OCI-LY3 (cell line): ENCODE results near the gene BMAL1.

ENCODE experiments used
- H2AFZ ChIP-seq: fragments of 200-600, 300-600 bp; shearing (Covaris generic); 2 replicates; pipeline ENCODE4 v1.6.0; 2014; ENCODE audit warnings: antibody characterized with exemption, low read depth, low read length
- H3K27ac ChIP-seq: fragments of 200-600, 300-600 bp; sonication (generic); 2 replicates; pipeline ENCODE4 v1.5.1; 2014; ENCODE audit warnings: mild to moderate bottlenecking, low read length, moderate library complexity, mixed read lengths
- H3K27me3 ChIP-seq: fragments of 200-600, 300-600 bp; sonication (generic); 2 replicates; pipeline ENCODE4 v1.6.1; 2014; ENCODE audit warnings: low read depth, low read length, mixed read lengths
- H3K36me3 ChIP-seq: fragments of 200-600, 300-600 bp; sonication (generic); replicated peaks from 2 replicates; pipeline ENCODE3; 2014; ENCODE audit warnings: low read depth, low read length, mixed read lengths
- H3K4me1 ChIP-seq: fragments of 300-600, 200-600 bp; sonication (generic); 2 replicates; pipeline ENCODE4 v1.6.1; 2014; ENCODE audit warnings: low read length, mixed read lengths
- H3K4me2 ChIP-seq: fragments of 200-600, 300-600 bp; sonication (generic); 2 replicates; pipeline ENCODE4 v1.6.1; 2014; ENCODE audit warnings: low read length, mixed read lengths
- H3K4me3 ChIP-seq: fragments of 300-600, 200-600 bp; sonication (generic); 2 replicates; pipeline ENCODE4 v1.5.1; 2014; ENCODE audit warnings: antibody characterized with exemption, mild to moderate bottlenecking, low read length, moderate library complexity
- H3K79me2 ChIP-seq: fragments of 300-600, 200-600 bp; shearing (Covaris generic); 2 replicates; pipeline ENCODE4 v1.6.1; 2014; ENCODE audit warnings: mild to moderate bottlenecking, low read length, mixed read lengths
- H3K9ac ChIP-seq: fragments of 300-600, 200-600 bp; shearing (Covaris generic); 2 replicates; pipeline ENCODE4 v1.6.0; 2014; ENCODE audit warnings: mild to moderate bottlenecking, low read length, moderate library complexity
- H3K9me3 ChIP-seq: fragments of 200-600, 300-600 bp; shearing (Covaris generic); 2 replicates; pipeline ENCODE4 v1.6.1; 2014; ENCODE audit warnings: low read length, mixed read lengths; ENCODE audit not compliant: insufficient read depth
- H4K20me1 ChIP-seq: fragments of 200-600, 300-600 bp; sonication (generic); 2 replicates; pipeline ENCODE4 v1.6.1; 2016; ENCODE audit warnings: low read length, mixed read lengths; ENCODE audit not compliant: insufficient read depth
- EZH2phosphoT487 ChIP-seq: fragments of 200-600 bp; shearing (Covaris generic); IDR thresholded peaks from 2 replicates; pipeline ENCODE4 v1.6.1; 2018; ENCODE audit warnings: antibody characterized with exemption, mixed run types, low read depth
- TF ChIP-seq, protein P1 (sequence below): fragments of 200-600, 300-600 bp; sonication (generic); IDR thresholded peaks from 2 replicates; pipeline ENCODE4 v1.5.1; 2014; ENCODE audit warnings: antibody characterized with exemption, low read length, low read depth

The BMAL1 gene

GRCh38 chr11:13302420-13302958 is 24.9 kb downstream of the BMAL1 start:
- H3K36me3 ChIP-seq = no peaks in the 10 kb centered on the region
- H3K27me3 ChIP-seq = no peaks in the 10 kb centered on the region
- H3K4me1 ChIP-seq = peaks cover 7% of the 10 kb centered on the region; the same call in 1 of the 2 replicates
- H3K4me3 ChIP-seq = no peak overlapping the region
- no peak overlapping the region for H3K9ac ChIP-seq
- H2AFZ ChIP-seq = no peak overlapping the region
- no peaks in the 10 kb centered on the region for H3K79me2 ChIP-seq
- no peaks in the 10 kb centered on the region for H4K20me1 ChIP-seq
- no peak for TF ChIP-seq EZH2phosphoT487
- TF ChIP-seq, protein P1, sequence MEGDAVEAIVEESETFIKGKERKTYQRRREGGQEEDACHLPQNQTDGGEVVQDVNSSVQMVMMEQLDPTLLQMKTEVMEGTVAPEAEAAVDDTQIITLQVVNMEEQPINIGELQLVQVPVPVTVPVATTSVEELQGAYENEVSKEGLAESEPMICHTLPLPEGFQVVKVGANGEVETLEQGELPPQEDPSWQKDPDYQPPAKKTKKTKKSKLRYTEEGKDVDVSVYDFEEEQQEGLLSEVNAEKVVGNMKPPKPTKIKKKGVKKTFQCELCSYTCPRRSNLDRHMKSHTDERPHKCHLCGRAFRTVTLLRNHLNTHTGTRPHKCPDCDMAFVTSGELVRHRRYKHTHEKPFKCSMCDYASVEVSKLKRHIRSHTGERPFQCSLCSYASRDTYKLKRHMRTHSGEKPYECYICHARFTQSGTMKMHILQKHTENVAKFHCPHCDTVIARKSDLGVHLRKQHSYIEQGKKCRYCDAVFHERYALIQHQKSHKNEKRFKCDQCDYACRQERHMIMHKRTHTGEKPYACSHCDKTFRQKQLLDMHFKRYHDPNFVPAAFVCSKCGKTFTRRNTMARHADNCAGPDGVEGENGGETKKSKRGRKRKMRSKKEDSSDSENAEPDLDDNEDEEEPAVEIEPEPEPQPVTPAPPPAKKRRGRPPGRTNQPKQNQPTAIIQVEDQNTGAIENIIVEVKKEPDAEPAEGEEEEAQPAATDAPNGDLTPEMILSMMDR = no peak
- H3K9me3 ChIP-seq = no peaks in the 10 kb centered on the region
- no peak overlapping the region for H3K27ac ChIP-seq
- no peak overlapping the region for H3K4me2 ChIP-seq

- Histone ChIP-seq H3K4me3 (no peak overlapping the region), H3K36me3 (no peaks in the 10 kb centered on the region), H3K4me1 (peaks cover 7% of the 10 kb centered on the region; the same call in 1 of the 2 replicates), H3K79me2 (no peaks in the 10 kb centered on the region), H3K27ac (no peak overlapping the region), H4K20me1 (no peaks in the 10 kb centered on the region), H3K27me3 (no peaks in the 10 kb centered on the region), H3K9ac (no peak overlapping the region), H3K9me3 (no peaks in the 10 kb centered on the region), H2AFZ (no peak overlapping the region), H3K4me2 (no peak overlapping the region)
- no peak for TF ChIP-seq EZH2phosphoT487
- TF ChIP-seq, protein P1 = no peak
Observed at GRCh38 chr11:13303668-13304649, 26.4 kb downstream of the BMAL1 start.

DNA sequence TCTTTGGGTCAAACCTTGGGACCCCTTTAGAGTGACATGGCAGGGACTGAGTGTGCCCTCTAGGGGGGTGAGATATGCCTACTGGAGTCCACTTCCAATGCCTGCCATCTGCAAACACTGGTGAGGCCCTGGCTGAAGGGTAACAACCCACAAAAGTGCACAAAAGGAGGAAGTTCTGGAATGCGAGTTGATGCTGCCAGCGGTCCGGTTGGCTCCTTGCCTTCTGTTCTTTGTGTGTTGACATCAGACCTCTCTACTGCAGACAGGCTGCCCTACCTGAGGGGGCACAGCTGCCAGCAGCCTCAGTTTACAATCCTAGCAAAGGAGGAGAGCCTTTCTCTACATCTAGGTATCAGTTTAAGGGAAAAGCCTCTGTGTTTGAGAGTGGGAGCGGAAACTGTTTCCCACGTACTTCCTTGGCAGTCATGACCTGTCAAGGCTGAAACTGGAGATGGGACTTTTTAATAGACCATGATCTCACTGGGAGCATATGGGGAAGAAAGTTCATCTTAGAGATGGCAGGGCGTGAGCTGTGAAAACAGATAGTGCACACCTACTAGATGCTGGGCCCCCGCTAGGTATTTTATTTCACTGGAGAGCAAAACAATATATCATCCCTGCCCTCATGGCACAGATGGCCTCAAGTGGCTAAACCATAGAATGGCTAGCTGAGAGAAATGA is 27.2 kb downstream of the BMAL1 start:
- Histone ChIP-seq H2AFZ (no peak overlapping the region), H4K20me1 (no peaks in the 10 kb centered on the region), H3K27me3 (no peaks in the 10 kb centered on the region), H3K4me1 (peaks cover 7% of the 10 kb centered on the region; the same call in 1 of the 2 replicates), H3K9ac (no peak overlapping the region), H3K4me2 (no peak overlapping the region), H3K36me3 (no peaks in the 10 kb centered on the region), H3K4me3 (no peak overlapping the region), H3K9me3 (no peaks in the 10 kb centered on the region), H3K27ac (no peak overlapping the region), H3K79me2 (no peaks in the 10 kb centered on the region)
- TF ChIP-seq EZH2phosphoT487 = no peak
- TF ChIP-seq, protein P1 = no peak

DNA sequence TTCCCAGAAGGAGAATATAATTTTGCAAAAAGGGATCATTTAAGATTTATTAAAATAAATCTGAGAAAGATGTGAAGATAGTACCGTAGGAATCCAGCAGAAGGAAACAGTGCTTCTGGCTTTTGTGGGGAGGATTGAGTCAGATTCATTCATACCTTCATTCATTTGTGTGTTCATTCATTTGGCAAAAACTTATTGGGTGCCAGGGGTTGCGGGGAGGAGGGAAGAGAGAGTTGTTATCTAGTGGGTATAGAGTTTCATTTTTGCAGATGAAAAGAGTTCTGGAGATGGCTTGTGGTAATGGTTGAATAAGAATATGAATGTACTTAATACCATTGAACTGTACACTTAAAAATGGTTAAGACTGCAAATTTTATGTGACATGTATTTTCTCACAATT is 31.1 kb downstream of the BMAL1 start:
- Histone ChIP-seq H3K36me3 (no peaks in the 10 kb centered on the region), H3K79me2 (no peaks in the 10 kb centered on the region), H3K4me3 (no peak overlapping the region), H3K4me1 (peaks cover 5% of the 10 kb centered on the region; the same call in 1 of the 2 replicates), H2AFZ (no peak overlapping the region), H3K9ac (no peak overlapping the region), H4K20me1 (no peaks in the 10 kb centered on the region), H3K9me3 (no peaks in the 10 kb centered on the region), H3K4me2 (no peak overlapping the region), H3K27me3 (no peaks in the 10 kb centered on the region), H3K27ac (no peak overlapping the region)
- TF ChIP-seq EZH2phosphoT487 = no peak
- TF ChIP-seq, protein P1 = no peak
